Heart right ventricle (tissue), 16 donors: ENCODE measurements around the gene CCR3. TPM values are rescaled to one million over a fixed set of nuclear protein-coding genes. Genes with fewer than 3 reads are reported as not detected.

Experiments
- ATAC-seq, 8 donors: fragments of 200-7000 bp; cut with Tn5 transposase; one replicate each; pipeline ENCODE4 v1.9.1; 2020; ENCODE audit warnings: mild to moderate bottlenecking in 8 of 8, moderate library complexity in 8 of 8, moderate number of reproducible peaks in 1 of 8
- DNase-seq, 2 donors: peaks; one replicate each; pipeline ENCODE4 v3.0.0-alpha.2; 2020
- H3K27ac ChIP-seq, 10 donors: fragments of 200-600 bp; sonication (generic) in 2 of 10; one replicate each; pipeline versions ENCODE4 v1.5.0 to v1.8.0; 2020 to 2022; ENCODE audit warnings: mild to moderate bottlenecking in 3 of 10
- H3K27me3 ChIP-seq, 7 donors: fragments of 200-600 bp; one replicate each; pipeline ENCODE4 v1.8.0; 2021 to 2022; ENCODE audit warnings: mild to moderate bottlenecking in 2 of 7
- H3K36me3 ChIP-seq, 9 donors: fragments of 200-600 bp; sonication (generic) in 1 of 9; one replicate each; pipeline versions ENCODE4 v1.5.0 to v1.8.0; 2020 to 2022; ENCODE audit warnings: mild to moderate bottlenecking in 2 of 9
- H3K4me1 ChIP-seq, 9 donors: fragments of 200-600 bp; sonication (generic) in 1 of 9; one replicate each; pipeline versions ENCODE4 v1.5.0 to v1.8.0; 2020 to 2022; ENCODE audit warnings: mild to moderate bottlenecking in 4 of 9
- H3K4me3 ChIP-seq, 10 donors: fragments of 200-600 bp; sonication (generic) in 2 of 10; one replicate each; pipeline versions ENCODE4 v1.5.0 to v1.8.0; 2020 to 2022; ENCODE audit warnings: mild to moderate bottlenecking in 7 of 10, moderate library complexity in 2 of 10
- H3K9me3 ChIP-seq, 11 donors: fragments of 200-600 bp in 10 of 11; sonication (generic) in 2 of 11; one replicate each; pipeline versions ENCODE4 v1.5.0 to v1.8.0; 2013 to 2022; ENCODE audit warnings: mild to moderate bottlenecking in 2 of 11, control low read depth in 1 of 11, moderate library complexity in 1 of 11
- WGBS, 2 donors: extraction: QIAGEN DNeasy Blood & Tissue Kit; methylation state at CpG; one replicate each; pipeline ENCODE4 v1.1.7; 2013; ENCODE audit warnings: inconsistent platforms in 1 of 2; 5-methylcytosine and 5-hydroxymethylcytosine counted together
- intact Hi-C, 10 donors: fragments of 100-400 bp; cut with DNase I; formaldehyde crosslinking; loops; one replicate each; pipeline versions ENCODE4 v1.11.1 to v1.14.2; 2022
- polyA plus RNA-seq, 2 donors: library from polyadenylated mRNA; stranded (reverse); fragments of 200-250 nt; gene quantifications; one replicate each; pipeline ENCODE4 v1.2.3, GENCODE V29; 2013
- total RNA-seq, 10 donors: library from RNA; stranded (reverse); fragmentation: NEBNext Ultra II Directional in 3 of 10; extraction: Animal tissue kit (Norgen Biotek cat#: 25700) in 3 of 10; gene quantifications; one replicate each; pipeline versions ENCODE4 v1.2.1 to v1.2.4, GENCODE V29; 2021 to 2023
- TF ChIP-seq, protein P1 (sequence below), 9 donors: fragments of 200-600 bp; sonication (generic) in 2 of 9; IDR thresholded peaks; one replicate each; pipeline versions ENCODE4 v1.5.0 to v1.8.0; 2021 to 2022; ENCODE audit warnings: antibody characterized with exemption in 9 of 9, mild to moderate bottlenecking in 5 of 9, moderate library complexity in 1 of 9
- donor health status: Arrhythmogenic right ventricular cardiomyopathy.
- donor health status: ischemic (EF 13 %, LVEDD 7.1; RV severe dilation, severe dysfunction).
- donor health status: healthy with polysubstance abuse.
- donor health status: DM: no; HTN: yes; CAD: no.
- donor health status: DM: no; HTN: no; CAD: no.
- donor health status: ischemic (EF 25% LVEDD 6.9; RV normal size, moderate dysfunction).
- donor health status: ischemic (EF 25% LVEDD 5.7; RV mildly dilated, moderate dysfunction).
- donor health status: healthy.
- donor health status: DM: yes; HTN: yes; CAD: no.
- donor health status: Ischemic cardiomyopathy.
- donor health status: ischemic (EF 35%, LVEDD 5.7; RV mildly dilated, moderate dysfunction).
- donor health status: nonischemic (EF 11% LVEDD 7.7; RV severe dilation, severe dysfunction).
- donor health status: DM: yes; HTN: yes; CAD: no.
- donor health status: PGD.
- donor health status: ischemic (EF 29% LVEDD 5.4; RV normal size, mild dysfunction).
- donor health status: nonischemic (EF 23%, LVEDD 6.1; RV moderate dilation, normal function).

The CCR3 gene
- total and polyA plus RNA-seq, 12 donors = 0.61 to 0.67 TPM; not detected in 10

DNA sequence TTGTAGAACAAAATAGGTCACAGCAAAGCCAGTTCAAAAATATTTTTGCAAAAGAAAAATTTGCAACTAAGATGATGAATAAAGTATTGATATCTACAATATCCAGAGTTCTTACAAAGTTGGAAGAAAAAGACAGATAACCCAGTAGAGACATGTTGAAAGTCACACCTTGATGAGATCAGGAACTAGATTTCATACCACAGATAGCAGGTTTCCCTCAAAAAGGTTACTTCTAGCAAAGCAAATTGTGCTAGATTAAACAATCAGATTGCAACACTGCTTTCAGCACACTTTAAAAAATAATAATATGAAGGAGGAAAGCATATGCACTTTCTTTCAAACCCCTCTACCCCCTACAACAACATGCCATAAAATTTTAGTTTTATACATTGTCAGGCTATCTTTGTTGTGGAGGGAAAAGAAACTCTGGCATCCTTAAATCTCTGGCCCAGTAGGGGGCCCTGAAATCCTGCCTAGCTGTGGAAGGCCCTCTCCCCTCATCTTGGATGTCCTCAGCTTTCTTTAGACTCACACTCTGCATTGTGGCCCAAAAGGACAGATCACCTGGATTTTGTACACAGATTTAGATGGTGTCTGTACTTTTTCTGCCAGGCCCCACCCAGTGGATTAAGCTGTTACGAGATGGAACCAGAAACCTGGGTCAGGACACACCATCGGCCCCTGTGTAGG, 50.9 kb downstream of the CCR3 start:
- 86 to 90% methylated on average over 2 of the region's 2 CpGs for WGBS, 2 donors
- DNase-seq = no peak
- no peaks in the 10 kb centered on the region for H3K36me3 ChIP-seq
- H3K9me3 ChIP-seq = no peaks in the 10 kb centered on the region
- no peak overlapping the region for H3K4me3 ChIP-seq
- peaks cover 0 to 36% (median 0%) of the 10 kb centered on the region in 9 donors for H3K4me1 ChIP-seq
- intact Hi-C loops = no loop called here
- TF ChIP-seq, protein P1, sequence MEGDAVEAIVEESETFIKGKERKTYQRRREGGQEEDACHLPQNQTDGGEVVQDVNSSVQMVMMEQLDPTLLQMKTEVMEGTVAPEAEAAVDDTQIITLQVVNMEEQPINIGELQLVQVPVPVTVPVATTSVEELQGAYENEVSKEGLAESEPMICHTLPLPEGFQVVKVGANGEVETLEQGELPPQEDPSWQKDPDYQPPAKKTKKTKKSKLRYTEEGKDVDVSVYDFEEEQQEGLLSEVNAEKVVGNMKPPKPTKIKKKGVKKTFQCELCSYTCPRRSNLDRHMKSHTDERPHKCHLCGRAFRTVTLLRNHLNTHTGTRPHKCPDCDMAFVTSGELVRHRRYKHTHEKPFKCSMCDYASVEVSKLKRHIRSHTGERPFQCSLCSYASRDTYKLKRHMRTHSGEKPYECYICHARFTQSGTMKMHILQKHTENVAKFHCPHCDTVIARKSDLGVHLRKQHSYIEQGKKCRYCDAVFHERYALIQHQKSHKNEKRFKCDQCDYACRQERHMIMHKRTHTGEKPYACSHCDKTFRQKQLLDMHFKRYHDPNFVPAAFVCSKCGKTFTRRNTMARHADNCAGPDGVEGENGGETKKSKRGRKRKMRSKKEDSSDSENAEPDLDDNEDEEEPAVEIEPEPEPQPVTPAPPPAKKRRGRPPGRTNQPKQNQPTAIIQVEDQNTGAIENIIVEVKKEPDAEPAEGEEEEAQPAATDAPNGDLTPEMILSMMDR (IDR thresholded peaks at IDR 0.05) = peak in 2 of 9 donors; percentile 5 to 14
- H3K27me3 ChIP-seq = no peaks in the 10 kb centered on the region
- peak overlapping the region in 1 of 10 donors; percentile 46 for H3K27ac ChIP-seq
- no peak for ATAC-seq

DNA sequence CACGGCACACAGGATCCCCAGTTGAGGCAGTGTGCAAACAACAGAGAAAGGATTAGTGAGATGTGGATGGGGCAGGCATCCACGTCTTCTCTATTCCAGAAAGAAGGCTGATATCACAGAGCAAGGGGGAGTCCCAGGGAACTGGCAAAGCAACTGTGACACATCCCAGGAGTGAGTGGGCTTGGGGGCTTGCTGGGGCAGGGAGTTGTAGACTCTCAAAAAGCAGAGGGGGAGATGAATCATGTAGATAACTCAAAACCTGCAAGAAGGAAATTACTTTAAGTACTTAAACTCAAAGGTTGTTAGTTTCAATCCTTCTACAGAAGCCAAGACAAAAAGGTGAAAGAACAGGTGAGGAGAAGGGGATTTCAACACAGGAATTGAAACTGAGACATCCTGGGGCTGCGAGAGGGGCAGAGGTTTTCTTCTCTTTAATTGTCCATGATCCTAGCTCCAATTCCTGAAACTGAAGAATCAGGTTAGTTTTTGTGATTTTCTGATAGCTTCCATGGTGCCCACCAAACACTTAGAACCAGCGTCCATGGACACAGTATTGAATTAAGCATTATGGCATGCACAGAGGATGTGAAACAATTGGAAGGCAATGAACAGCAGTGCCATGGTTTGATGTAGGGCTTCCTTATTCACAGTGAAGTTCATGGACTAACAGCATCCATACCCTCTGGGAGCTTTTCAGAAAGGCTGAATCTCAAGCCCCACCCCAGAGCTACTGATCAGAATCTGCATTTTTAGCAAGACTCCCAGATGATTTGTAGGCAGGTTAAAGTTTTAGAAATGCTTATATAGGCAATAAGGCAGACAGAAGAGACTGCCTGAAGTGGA, 52.0 kb downstream of the CCR3 start:
- Histone ChIP-seq H3K36me3 (no peaks in the 10 kb centered on the region), H3K4me1 (peaks cover 0 to 44% (median 0%) of the 10 kb centered on the region in 9 donors), H3K4me3 (no peak overlapping the region), H3K27me3 (no peaks in the 10 kb centered on the region), H3K27ac (peak overlapping the region in 1 of 10 donors; percentile 46), H3K9me3 (no peaks in the 10 kb centered on the region)
- intact Hi-C loops = no loop called here
- 68 to 81% methylated on average over 4 of the region's 4 CpGs for WGBS, 2 donors
- DNase-seq = no peak
- TF ChIP-seq, protein P1 (IDR thresholded peaks at IDR 0.05) = no peak
- no peak for ATAC-seq

DNA sequence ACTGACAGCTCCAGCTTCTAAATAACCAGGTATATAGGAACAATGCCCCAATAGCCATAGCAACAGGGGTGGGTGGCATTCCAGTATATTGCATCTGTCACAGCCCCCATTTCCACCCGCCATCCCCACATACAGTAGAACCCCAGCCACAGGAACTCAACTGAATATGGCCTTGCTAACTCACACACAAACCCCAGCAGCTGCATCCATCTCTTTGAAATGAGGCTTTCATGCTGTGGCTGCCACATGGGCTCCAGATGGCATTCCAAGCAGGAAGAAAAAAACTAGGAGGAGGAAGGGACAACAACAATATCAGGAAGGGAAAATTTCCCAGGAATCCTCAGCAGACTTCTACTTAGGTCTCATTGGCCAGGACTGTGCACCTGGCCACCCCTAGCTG, 54.6 kb downstream of the CCR3 start:
- Histone ChIP-seq H3K36me3 (no peaks in the 10 kb centered on the region), H3K4me1 (peaks cover 0 to 56% (median 0%) of the 10 kb centered on the region in 9 donors), H3K9me3 (no peaks in the 10 kb centered on the region), H3K4me3 (no peak overlapping the region), H3K27me3 (no peaks in the 10 kb centered on the region), H3K27ac (peak overlapping the region in 1 of 10 donors; percentile 84)
- DNase-seq (no peak), ATAC-seq (no peak)
- WGBS, 2 donors = 90% methylated on average over 1 of the region's 1 CpG
- TF ChIP-seq, protein P1 (IDR thresholded peaks at IDR 0.05) = no peak
- intact Hi-C loops = no loop called here

DNA sequence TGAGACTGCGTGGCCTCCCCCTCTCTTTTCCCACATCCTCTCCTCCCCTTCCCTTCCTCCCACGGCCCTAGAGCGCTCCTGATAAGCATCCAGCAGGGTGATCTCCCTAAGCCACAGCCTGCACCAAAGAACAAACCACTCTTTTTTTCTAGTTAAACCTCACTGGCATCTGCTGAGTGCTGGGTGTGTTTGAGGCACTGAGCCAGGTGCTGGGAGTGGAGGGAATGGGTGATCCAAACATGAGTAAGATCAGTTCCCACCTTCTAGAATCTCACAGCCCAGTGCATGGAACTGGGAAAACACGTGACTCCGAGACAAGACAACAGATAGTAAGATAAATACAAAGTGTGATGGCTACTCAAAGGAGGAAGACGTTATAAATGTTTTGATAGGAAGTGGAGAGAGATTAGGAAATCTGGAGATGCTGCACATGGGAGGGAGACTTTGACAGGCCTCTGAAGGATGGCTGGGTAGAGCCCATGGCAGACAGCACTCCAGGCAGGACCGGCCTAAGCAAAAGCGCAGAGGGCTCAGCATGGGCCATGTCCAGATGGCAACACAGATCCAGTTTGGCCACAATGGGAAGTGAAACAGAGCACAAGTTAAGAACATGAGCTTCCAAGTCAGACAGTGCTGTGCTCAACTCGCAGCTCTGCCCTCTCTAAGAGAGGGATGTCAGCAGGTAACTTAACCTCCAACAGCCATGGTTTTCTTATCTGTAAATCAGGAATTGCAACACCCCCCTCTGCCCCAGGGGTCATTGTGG, 55.6 kb downstream of the CCR3 start:
- Histone ChIP-seq H3K4me1 (peaks cover 0 to 66% (median 0%) of the 10 kb centered on the region in 9 donors), H3K27ac (peak overlapping the region in 1 of 10 donors; percentile 84), H3K4me3 (no peak overlapping the region), H3K9me3 (no peaks in the 10 kb centered on the region), H3K36me3 (no peaks in the 10 kb centered on the region), H3K27me3 (no peaks in the 10 kb centered on the region)
- ATAC-seq (peak in 3 of 8 donors; percentile 11 to 56 (median 48)), DNase-seq (no peak)
- intact Hi-C loops = no loop called here
- TF ChIP-seq, protein P1 (IDR thresholded peaks at IDR 0.05) = no peak
- WGBS, 2 donors = 62 to 63% methylated on average over 9 of the region's 9 CpGs
